Stimulated activated naive CD8-positive, alpha-beta T cell treated with anti-CD3 and anti-CD28 coated beads, Interleukin-15, Interleukin-2, amounts not matched to agents 100 ng/mL and 50 ng/mL, for 24 hours (primary cell): ENCODE data around the gene HEYL.
A peak's percentile ranks its signal among the peaks of the same experiment; 100 is the strongest.

Experiments used
- H3K27ac Mint-ChIP-seq: one replicate; pipeline ENCODE4 v1.8.0; 2021; ENCODE audit warnings: mild to moderate bottlenecking, mixed read lengths
- H3K27me3 Mint-ChIP-seq: one replicate; pipeline ENCODE4 v1.8.0; 2021; ENCODE audit warnings: mixed read lengths
- H3K36me3 Mint-ChIP-seq: one replicate; pipeline ENCODE4 v1.8.0; 2021; ENCODE audit warnings: low read depth, mixed read lengths
- H3K4me1 Mint-ChIP-seq: one replicate; pipeline ENCODE4 v1.8.0; 2021; ENCODE audit warnings: low read depth, mixed read lengths
- H3K4me3 Mint-ChIP-seq: one replicate; pipeline ENCODE4 v1.8.0; 2021; ENCODE audit warnings: mild to moderate bottlenecking, mixed read lengths
- H3K9me3 Mint-ChIP-seq: one replicate; pipeline ENCODE4 v1.8.0; 2021; ENCODE audit warnings: mixed read lengths

Gene HEYL

GRCh38 chr1:39673215-39673614 lies 33.8 kb upstream of the HEYL start:
- H3K4me1 Mint-ChIP-seq, result peaks cover 13% of the 10 kb centered on the region

GRCh38 chr1:39672551-39672947 lies 33.1 kb upstream of the HEYL start:
- peaks cover 40% of the 10 kb centered on the region for H3K27me3 Mint-ChIP-seq

More at GRCh38 chr1:39673215-39673614, 33.8 kb upstream of the HEYL start:
- no peak overlapping the region for H3K4me3 Mint-ChIP-seq
- peaks cover 38% of the 10 kb centered on the region for H3K27me3 Mint-ChIP-seq
- H3K9me3 Mint-ChIP-seq, result no peaks in the 10 kb centered on the region
- H3K27ac Mint-ChIP-seq, result no peak overlapping the region
- no peaks in the 10 kb centered on the region for H3K36me3 Mint-ChIP-seq

DNA sequence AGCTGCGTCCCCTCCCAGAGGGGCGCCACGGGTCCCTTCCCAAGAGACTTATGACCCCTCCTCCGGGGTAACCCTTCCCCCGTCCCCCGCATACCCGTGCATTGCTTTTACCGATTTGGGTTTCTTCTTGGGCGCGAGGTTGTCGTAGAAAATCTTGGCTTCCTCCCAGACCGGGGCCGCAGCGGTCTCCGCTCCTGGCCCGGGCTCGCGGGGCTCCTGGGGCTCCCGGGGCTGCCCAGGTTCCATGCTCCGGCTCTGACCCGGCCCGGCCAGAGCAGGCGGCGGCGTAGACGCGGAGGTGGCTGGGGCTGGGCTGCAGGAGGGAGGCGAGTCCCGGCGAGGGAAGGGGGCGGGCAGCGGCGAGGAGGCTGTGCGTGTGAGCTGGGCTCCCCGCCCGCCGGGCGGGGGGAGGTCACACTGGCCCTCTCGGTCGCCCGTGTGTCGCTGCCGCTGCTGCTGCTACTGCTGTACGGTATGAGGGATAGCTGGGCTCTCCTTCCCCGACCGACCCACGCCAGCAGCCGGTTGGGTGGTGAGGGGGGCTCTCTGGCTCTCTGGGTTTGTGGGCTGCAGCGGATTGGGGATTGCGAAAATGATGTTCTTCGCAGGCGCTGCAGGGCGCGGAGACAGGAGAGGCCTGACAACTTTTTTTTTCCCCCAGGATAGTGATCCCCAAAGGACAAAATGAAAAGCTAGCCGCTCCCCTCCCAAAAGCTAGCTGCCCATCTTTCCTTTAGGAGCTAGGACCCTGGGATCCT lies 32.5 kb upstream of the HEYL start, which contains the start of gene NT5C1A:
Gene NT5C1A, minus strand, starts transcription at position 315 of the 758 bp plus-strand sequence. Its CDS starts 69 bp downstream, at position 246.
- H3K36me3 Mint-ChIP-seq, result no peaks in the 10 kb centered on the region
- H3K27ac Mint-ChIP-seq, result no peak within 1 kb of the TSS
- H3K27me3 Mint-ChIP-seq, result peaks cover 42% of the 10 kb centered on the region
- H3K9me3 Mint-ChIP-seq, result no peaks in the 10 kb centered on the region
- peaks cover 25% of the 10 kb centered on the region for H3K4me1 Mint-ChIP-seq
- peak within 1 kb of the TSS; percentile 55 for H3K4me3 Mint-ChIP-seq

More at GRCh38 chr1:39672551-39672947, 33.1 kb upstream of the HEYL start:
- no peaks in the 10 kb centered on the region for H3K36me3 Mint-ChIP-seq
- no peak overlapping the region for H3K27ac Mint-ChIP-seq
- H3K4me3 Mint-ChIP-seq, result peak overlapping the region; percentile 55
- no peaks in the 10 kb centered on the region for H3K9me3 Mint-ChIP-seq
- H3K4me1 Mint-ChIP-seq, result peaks cover 19% of the 10 kb centered on the region

DNA sequence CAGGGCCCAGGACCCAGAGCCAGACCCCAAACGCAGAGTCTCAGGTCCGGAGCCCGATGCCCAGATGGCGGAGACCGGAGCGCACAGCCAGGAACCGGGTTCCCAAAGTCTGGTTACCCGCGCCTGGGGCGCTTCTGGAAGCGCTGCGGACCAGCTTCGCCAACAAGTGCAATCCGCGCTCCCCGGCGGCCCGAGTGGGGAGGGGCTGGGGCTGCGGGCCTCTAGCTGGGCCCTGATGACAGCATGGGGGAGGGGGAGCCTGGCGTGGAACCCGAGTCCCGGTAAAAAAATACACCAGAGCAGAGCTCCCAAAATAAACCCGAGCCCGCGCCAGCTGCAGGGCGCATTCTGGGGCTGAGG lies 32.0 kb upstream of the HEYL start:
- no peaks in the 10 kb centered on the region for H3K36me3 Mint-ChIP-seq
- peaks cover 31% of the 10 kb centered on the region for H3K4me1 Mint-ChIP-seq
- H3K4me3 Mint-ChIP-seq, result no peak overlapping the region
- peaks cover 42% of the 10 kb centered on the region for H3K27me3 Mint-ChIP-seq
- H3K9me3 Mint-ChIP-seq, result no peaks in the 10 kb centered on the region
- H3K27ac Mint-ChIP-seq, result no peak overlapping the region

GRCh38 chr1:39670689-39671088 lies 31.2 kb upstream of the HEYL start:
- no peaks in the 10 kb centered on the region for H3K36me3 Mint-ChIP-seq
- peaks cover 38% of the 10 kb centered on the region for H3K4me1 Mint-ChIP-seq
- H3K4me3 Mint-ChIP-seq, result peak overlapping the region; percentile 44
- H3K27me3 Mint-ChIP-seq, result peaks cover 42% of the 10 kb centered on the region
- no peaks in the 10 kb centered on the region for H3K9me3 Mint-ChIP-seq
- H3K27ac Mint-ChIP-seq, result no peak overlapping the region

DNA sequence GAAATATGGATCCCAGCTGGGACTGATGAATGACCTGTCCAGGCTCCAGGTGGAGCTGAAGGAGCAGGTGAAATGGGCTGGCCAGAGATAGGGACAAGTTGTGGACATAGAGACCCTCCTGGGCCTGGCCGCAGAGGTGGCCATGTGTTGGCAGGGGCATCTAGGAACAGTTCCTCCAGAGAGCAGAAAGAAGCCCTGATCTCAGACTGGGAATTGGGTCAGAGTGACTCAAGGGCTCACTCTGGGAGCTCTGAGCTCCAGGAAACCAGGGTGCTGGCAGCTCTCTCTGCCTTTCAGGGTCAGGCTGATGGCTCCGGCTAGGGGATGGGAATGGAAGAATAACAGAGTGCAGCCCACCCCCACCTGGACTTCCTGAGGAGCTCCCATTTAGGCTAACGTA lies 29.5 kb upstream of the HEYL start:
- Mint-ChIP-seq H3K9me3 (no peaks in the 10 kb centered on the region), H3K4me3 (no peak overlapping the region), H3K4me1 (peaks cover 50% of the 10 kb centered on the region), H3K27me3 (peaks cover 35% of the 10 kb centered on the region), H3K27ac (peak overlapping the region; percentile 45), H3K36me3 (no peaks in the 10 kb centered on the region)

GRCh38 chr1:39668111-39668510 lies 28.7 kb upstream of the HEYL start:
- Mint-ChIP-seq H3K36me3 (no peaks in the 10 kb centered on the region), H3K27me3 (peaks cover 34% of the 10 kb centered on the region), H3K4me1 (peaks cover 50% of the 10 kb centered on the region), H3K4me3 (no peak overlapping the region), H3K9me3 (no peaks in the 10 kb centered on the region), H3K27ac (peak overlapping the region; percentile 45)

DNA sequence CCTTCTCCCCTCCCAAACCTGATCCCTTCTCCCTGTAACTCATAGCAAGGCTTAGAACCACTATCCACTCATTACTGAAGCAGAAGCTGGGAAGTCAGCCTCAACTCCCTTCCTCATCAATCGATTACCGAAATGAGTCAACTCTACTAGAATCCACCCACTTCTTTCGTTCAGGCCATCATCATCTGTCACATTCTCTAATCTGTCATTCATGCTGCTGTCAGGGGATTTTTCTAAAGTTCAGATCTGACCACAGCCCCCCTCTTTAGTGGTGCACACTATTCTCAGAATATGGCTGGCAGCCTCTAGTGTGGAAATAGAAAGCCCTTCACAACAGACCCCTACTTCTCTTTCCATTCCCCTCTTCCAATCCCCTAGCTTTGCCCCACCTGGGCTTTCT lies 27.3 kb upstream of the HEYL start:
- H3K4me3 Mint-ChIP-seq, result peak overlapping the region; percentile 30

GRCh38 chr1:39663559-39663958 lies 24.1 kb upstream of the HEYL start:
- no peaks in the 10 kb centered on the region for H3K9me3 Mint-ChIP-seq
- no peak overlapping the region for H3K4me3 Mint-ChIP-seq

More for the DNA sequence above, 27.3 kb upstream of the HEYL start:
- no peaks in the 10 kb centered on the region for H3K36me3 Mint-ChIP-seq
- H3K4me1 Mint-ChIP-seq, result peaks cover 47% of the 10 kb centered on the region
- peak overlapping the region; percentile 82 for H3K27ac Mint-ChIP-seq
- no peaks in the 10 kb centered on the region for H3K9me3 Mint-ChIP-seq
- H3K27me3 Mint-ChIP-seq, result peaks cover 30% of the 10 kb centered on the region

DNA sequence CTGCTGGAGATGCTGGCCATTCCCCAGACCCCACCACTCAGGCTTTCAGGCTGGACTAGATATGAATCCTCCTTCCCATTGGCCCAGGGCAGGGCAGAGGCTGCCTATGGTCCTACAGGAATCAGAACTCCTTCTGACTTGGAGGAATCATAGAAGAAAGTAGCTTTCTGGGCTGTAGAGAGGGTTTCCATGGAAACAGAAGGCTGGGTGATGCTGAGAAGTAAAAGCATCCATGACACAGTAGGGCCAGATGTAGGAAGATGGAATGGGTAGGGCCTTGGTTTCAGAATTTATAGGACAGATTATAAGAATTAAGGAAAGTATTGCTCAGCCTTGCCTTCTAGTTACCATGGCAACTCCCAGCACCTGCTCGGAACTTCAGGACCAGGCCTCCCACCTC lies 23.4 kb upstream of the HEYL start:
- H3K4me1 Mint-ChIP-seq, result peaks cover 37% of the 10 kb centered on the region
- H3K36me3 Mint-ChIP-seq, result no peaks in the 10 kb centered on the region
- no peak overlapping the region for H3K27ac Mint-ChIP-seq
- H3K27me3 Mint-ChIP-seq, result peaks cover 4% of the 10 kb centered on the region
- no peaks in the 10 kb centered on the region for H3K9me3 Mint-ChIP-seq
- H3K4me3 Mint-ChIP-seq, result no peak overlapping the region

More at GRCh38 chr1:39663559-39663958, 24.1 kb upstream of the HEYL start:
- no peaks in the 10 kb centered on the region for H3K36me3 Mint-ChIP-seq
- peaks cover 41% of the 10 kb centered on the region for H3K4me1 Mint-ChIP-seq
- peaks cover 7% of the 10 kb centered on the region for H3K27me3 Mint-ChIP-seq
- H3K27ac Mint-ChIP-seq, result no peak overlapping the region

GRCh38 chr1:39659538-39659937 lies 20.1 kb upstream of the HEYL start:
- no peak overlapping the region for H3K27ac Mint-ChIP-seq
- no peaks in the 10 kb centered on the region for H3K27me3 Mint-ChIP-seq
- H3K4me3 Mint-ChIP-seq, result no peak overlapping the region
- no peaks in the 10 kb centered on the region for H3K9me3 Mint-ChIP-seq
- no peaks in the 10 kb centered on the region for H3K36me3 Mint-ChIP-seq
- H3K4me1 Mint-ChIP-seq, result peaks cover 6% of the 10 kb centered on the region

GRCh38 chr1:39659110-39659509 lies 19.7 kb upstream of the HEYL start:
- H3K4me3 Mint-ChIP-seq, result no peak overlapping the region
- peaks cover under 1% of the 10 kb centered on the region for H3K27me3 Mint-ChIP-seq
- H3K9me3 Mint-ChIP-seq, result no peaks in the 10 kb centered on the region
- H3K27ac Mint-ChIP-seq, result no peak overlapping the region
- no peaks in the 10 kb centered on the region for H3K36me3 Mint-ChIP-seq
- H3K4me1 Mint-ChIP-seq, result peaks cover 5% of the 10 kb centered on the region

- peaks cover 5% of the 10 kb centered on the region for H3K4me1 Mint-ChIP-seq
These were observed 18.6 kb upstream of the HEYL start for GRCh38 chr1:39657923-39658485.

DNA sequence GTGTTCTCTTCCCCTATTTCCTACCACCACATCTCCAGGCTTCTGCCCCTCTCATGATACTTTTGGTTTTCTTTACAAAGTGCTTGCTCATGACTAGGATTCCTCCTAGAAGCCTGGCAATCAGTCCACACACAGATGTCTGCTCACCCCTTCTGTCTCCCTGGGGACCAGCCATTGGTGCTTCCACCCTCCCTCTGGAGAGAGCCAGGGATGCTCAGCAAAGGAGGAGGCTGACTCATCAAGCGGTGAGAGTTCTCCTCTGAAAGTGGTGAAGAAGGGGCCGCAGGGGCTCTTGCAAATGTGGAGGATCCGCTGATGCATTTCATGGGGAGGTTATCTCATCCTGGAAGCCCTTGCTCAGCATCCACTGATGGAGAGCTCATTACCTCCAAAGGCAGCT lies 18.0 kb upstream of the HEYL start:
- no peaks in the 10 kb centered on the region for H3K36me3 Mint-ChIP-seq
- peaks cover 5% of the 10 kb centered on the region for H3K4me1 Mint-ChIP-seq
- H3K27ac Mint-ChIP-seq, result no peak overlapping the region
- peaks cover 5% of the 10 kb centered on the region for H3K27me3 Mint-ChIP-seq
- no peaks in the 10 kb centered on the region for H3K9me3 Mint-ChIP-seq
- H3K4me3 Mint-ChIP-seq, result no peak overlapping the region

More at GRCh38 chr1:39657923-39658485, 18.6 kb upstream of the HEYL start:
- Mint-ChIP-seq H3K27me3 (peaks cover 5% of the 10 kb centered on the region), H3K4me3 (no peak overlapping the region), H3K9me3 (no peaks in the 10 kb centered on the region), H3K36me3 (no peaks in the 10 kb centered on the region), H3K27ac (peak overlapping the region; percentile 9)

DNA sequence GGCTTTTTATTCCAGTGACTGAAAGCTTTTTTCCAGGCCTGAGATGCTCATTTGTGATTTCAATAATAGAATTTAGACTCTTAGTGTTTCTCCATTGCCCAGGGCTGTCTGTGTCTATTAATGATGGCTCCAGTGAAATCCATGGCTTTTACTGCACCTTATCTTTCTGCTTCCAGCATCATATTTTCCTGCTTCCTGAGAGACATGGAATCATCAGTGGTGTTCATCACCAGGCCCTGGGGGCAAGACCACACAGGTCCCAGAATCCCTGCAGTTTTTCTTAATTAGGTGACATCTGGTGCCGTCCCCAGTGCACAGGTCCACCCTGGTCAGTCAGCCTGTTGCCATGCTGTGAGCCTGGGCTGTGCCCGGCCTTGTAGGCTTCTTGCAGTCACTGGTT lies 16.9 kb upstream of the HEYL start:
- Mint-ChIP-seq H3K27me3 (peaks cover 5% of the 10 kb centered on the region), H3K4me3 (no peak overlapping the region), H3K36me3 (no peaks in the 10 kb centered on the region), H3K9me3 (no peaks in the 10 kb centered on the region), H3K4me1 (peaks cover 5% of the 10 kb centered on the region), H3K27ac (no peak overlapping the region)
